ENCODE measurements around the gene ADCY1. TPM values are rescaled to one million over a fixed set of nuclear protein-coding genes. Genes with fewer than 3 reads are reported as not detected.

Gene ADCY1
- total RNA-seq, 2 experiments from 2014 or later, result 0.21 to 0.29 TPM

DNA sequence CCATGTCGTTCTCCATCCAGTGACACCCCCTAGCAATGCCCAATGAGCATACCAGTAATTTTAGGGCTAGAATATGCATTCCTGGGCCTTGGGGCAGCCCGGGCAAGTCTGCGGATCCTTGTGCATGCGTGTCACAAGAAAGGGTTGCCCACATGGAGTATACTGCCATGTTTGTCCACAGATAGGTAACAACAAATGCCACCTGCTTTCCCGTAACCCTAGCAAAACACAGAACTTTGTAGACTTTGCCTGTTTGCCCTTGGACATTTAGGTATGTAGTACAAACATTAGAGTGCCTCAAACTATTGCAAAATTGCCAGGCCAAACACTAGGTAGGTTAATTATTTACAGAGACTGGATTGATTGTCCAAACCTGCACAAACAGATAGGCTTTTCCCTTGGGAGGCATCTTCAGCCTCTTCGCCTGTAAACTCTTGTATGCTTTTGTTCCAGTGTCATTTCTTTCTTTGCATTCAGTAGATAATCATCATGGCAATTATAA is 117.0 kb downstream of the ADCY1 start:
- CTCF ChIA-PET, result no interaction called here
- Mint-ChIP-seq H3K36me3 (ENCODE audit: low read depth) (no peaks in the 10 kb centered on the region), H3K27me3 (ENCODE audit: low read depth) (no peaks in the 10 kb centered on the region), H3K27ac (no peak overlapping the region), H3K9me3 (ENCODE audit: insufficient read depth) (no peaks in the 10 kb centered on the region), H3K4me3 (no peak overlapping the region), H3K4me1 (ENCODE audit: low read depth) (peaks cover 7% of the 10 kb centered on the region)
- DNase-seq (no peak), ATAC-seq (no peak)
- POLR2A ChIA-PET, result no interaction called here

DNA sequence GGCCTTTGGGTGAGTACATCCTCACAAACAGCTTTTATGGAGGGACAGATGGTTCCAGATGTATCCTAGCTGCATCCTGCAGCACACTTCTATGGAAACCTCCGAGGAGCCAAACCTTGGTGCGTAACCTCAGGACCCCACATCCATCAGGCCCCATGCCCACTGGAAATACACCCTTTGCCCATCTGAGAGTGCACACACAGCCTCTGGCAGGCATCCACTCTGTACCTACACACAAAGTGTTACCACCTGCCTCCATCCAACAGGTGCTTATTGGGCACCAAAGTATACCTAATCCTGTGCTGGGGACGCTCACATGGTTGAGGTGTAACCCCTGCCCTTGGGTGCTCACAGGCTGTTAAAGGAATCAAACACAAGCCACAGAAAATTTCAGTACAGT is 117.9 kb downstream of the ADCY1 start:
- no peak overlapping the region for H3K4me3 Mint-ChIP-seq
- no peaks in the 10 kb centered on the region for H3K9me3 Mint-ChIP-seq (ENCODE audit: insufficient read depth)
- no peak overlapping the region for H3K27ac Mint-ChIP-seq
- no peaks in the 10 kb centered on the region for H3K36me3 Mint-ChIP-seq (ENCODE audit: low read depth)
- H3K4me1 Mint-ChIP-seq (ENCODE audit: low read depth), result peaks cover 7% of the 10 kb centered on the region
- ATAC-seq (no peak), DNase-seq (no peak)
- POLR2A ChIA-PET, result no interaction called here
- H3K27me3 Mint-ChIP-seq (ENCODE audit: low read depth), result no peaks in the 10 kb centered on the region
- CTCF ChIA-PET, result no interaction called here

DNA sequence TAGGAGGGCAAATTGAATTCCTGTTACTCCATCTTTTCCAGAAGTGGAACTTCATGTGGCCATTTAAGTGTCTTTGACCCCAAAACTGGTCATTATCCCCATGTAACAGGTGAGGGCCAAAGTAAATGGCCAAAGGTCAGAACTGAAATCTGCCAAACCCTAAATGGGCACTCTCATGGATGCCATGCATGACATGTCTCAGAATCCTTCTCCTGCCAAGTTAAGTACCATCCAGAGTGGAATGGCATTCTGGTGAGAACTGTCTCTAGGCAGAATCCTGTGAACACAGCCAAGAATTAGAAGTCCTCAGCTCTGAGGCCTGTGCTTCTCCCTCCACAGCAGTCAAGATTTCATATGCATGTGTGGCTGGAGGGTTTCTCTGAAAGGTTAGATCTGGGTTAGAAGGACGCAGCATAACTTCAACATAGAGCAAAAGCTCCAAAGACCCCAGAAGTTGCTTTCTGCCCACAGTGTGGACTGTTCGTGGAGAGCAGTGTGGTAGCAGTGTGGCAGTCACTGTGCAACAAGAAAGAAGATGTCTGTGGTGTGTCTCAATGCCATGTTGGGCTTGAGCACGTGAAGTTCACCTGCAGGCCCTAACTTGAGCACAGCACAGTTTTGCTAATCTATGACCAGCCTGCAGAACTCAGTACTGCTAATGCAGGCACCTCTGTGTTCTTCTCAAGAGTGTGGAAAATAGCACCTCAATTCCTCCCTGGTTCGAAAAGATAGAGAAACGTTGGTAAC is 121.3 kb downstream of the ADCY1 start:
- Mint-ChIP-seq H3K36me3 (ENCODE audit: low read depth) (no peaks in the 10 kb centered on the region), H3K4me3 (no peak overlapping the region), H3K9me3 (ENCODE audit: insufficient read depth) (no peaks in the 10 kb centered on the region), H3K4me1 (ENCODE audit: low read depth) (no peaks in the 10 kb centered on the region), H3K27me3 (ENCODE audit: low read depth) (peaks cover 2% of the 10 kb centered on the region), H3K27ac (no peak overlapping the region)
- ATAC-seq (no peak), DNase-seq (peak; percentile 10)
- ChIA-PET CTCF (no interaction called here), POLR2A (no interaction called here)

DNA sequence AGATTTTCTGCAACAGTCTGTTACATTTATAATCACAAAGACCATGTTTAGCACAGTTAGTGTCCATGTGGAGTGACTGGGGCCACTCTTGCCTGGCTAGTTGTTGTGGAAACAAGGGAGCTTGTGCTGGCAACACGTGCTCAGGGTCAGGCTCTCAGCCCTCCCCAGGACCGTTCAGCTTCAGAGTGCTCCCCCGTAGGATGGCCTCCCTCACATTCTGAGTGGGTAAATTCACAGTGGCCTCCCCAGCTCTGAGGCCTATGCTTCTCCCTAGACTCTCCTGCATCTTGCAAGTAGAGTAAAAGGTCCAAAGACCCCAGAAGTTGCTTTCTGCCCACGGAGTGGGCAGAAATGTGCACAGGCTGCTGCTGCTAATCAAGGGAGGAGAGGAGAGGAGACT is 122.3 kb downstream of the ADCY1 start:
- Mint-ChIP-seq H3K27ac (no peak overlapping the region), H3K4me3 (no peak overlapping the region)
- POLR2A ChIA-PET, result no interaction called here

DNA sequence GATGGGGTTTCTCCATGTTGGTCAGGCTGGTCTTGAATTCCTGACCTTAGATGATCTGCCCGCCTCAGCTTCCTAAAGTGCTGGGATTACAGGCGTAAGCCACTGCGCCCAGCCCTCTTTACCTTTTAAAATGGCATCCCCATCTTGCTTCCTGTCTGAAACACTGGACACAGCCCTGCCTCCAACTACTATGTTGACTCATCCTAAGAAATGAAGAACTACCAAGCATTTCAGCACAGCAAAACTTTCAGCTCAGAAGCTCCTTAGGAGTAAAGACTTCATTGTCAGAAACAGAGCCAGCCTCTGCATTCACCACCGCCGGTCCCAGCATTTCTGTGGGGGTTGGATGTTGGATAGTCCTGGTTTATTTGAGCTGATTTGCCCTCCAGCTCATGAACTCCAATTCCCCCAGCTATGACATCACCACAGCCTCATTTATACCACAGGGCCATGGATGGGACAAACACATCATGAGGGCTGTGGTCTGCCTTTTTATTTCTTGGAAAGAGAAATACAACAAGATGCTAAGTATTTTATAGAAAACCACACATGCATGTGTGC is 123.5 kb downstream of the ADCY1 start:
- H3K4me1 Mint-ChIP-seq (ENCODE audit: low read depth), result no peaks in the 10 kb centered on the region

More for the DNA sequence above, 122.3 kb downstream of the ADCY1 start:
- Mint-ChIP-seq H3K36me3 (ENCODE audit: low read depth) (no peaks in the 10 kb centered on the region), H3K9me3 (ENCODE audit: insufficient read depth) (no peaks in the 10 kb centered on the region), H3K27me3 (ENCODE audit: low read depth) (peaks cover 2% of the 10 kb centered on the region), H3K4me1 (ENCODE audit: low read depth) (no peaks in the 10 kb centered on the region)
- no peak for ATAC-seq
- peak; percentile 1 for DNase-seq
- CTCF ChIA-PET, result no interaction called here

DNA sequence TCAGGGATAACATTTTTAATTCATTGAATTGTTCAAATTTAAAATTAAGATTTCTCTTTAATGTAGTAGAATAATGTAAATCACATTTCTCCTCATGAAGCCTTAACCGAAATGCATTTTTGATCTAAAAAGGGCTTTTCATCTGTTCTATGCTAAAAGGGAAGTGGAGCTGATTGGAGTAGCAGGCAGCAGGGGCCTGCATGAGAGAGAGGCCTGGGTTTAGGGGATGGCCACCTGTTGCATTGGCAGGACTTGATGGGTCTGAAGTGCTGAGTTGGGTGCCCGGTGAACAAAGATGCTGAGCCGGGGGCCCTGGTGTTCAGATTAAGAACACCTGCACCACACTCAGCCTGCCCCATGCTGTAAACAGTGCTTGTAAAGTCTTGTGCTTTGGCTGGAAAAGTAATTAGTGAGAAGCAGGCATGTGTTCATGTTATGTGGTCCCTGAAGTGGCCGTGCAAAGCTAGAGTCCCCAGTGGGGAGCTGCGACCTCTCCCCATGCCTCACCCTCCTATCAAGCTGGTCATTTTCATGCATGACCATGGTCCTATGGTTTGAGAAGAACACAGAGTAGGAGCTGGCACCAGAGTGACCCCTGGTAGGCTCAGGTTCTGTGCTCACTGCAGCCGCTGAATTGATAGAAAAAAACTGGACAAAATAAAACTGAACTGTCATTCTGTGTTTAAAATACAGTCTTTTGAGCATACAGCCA is 124.3 kb downstream of the ADCY1 start:
- CTCF ChIA-PET, result no interaction called here
- POLR2A ChIA-PET, result no interaction called here
- Mint-ChIP-seq H3K4me1 (ENCODE audit: low read depth) (no peaks in the 10 kb centered on the region), H3K27me3 (ENCODE audit: low read depth) (peaks cover 2% of the 10 kb centered on the region), H3K36me3 (ENCODE audit: low read depth) (no peaks in the 10 kb centered on the region), H3K4me3 (no peak overlapping the region), H3K9me3 (ENCODE audit: insufficient read depth) (no peaks in the 10 kb centered on the region), H3K27ac (no peak overlapping the region)
- ATAC-seq (no peak), DNase-seq (no peak)

More for the DNA sequence above, 123.5 kb downstream of the ADCY1 start:
- H3K27me3 Mint-ChIP-seq (ENCODE audit: low read depth), result peaks cover 2% of the 10 kb centered on the region
- DNase-seq (peak; percentile 16), ATAC-seq (no peak)
- POLR2A ChIA-PET, result no interaction called here
- H3K36me3 Mint-ChIP-seq (ENCODE audit: low read depth), result no peaks in the 10 kb centered on the region
- H3K4me3 Mint-ChIP-seq, result no peak overlapping the region
- no peaks in the 10 kb centered on the region for H3K9me3 Mint-ChIP-seq (ENCODE audit: insufficient read depth)
- CTCF ChIA-PET, result no interaction called here
- no peak overlapping the region for H3K27ac Mint-ChIP-seq

DNA sequence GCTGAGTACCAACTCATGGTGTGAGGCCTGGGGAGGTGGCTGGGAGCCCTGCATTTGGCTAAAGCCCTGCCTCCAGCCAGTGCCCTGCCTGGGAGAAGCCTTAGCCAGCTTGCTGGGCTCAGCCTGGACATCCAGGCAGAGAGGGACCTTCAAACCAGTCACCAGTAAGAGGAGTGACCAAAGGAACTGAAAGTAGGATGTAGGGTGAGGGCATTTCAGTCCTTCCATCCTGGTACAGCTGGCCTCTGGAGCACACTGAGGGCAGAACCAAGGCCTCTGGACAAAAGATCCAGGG is 124.8 kb downstream of the ADCY1 start:
- no peak for DNase-seq
- Mint-ChIP-seq H3K4me1 (ENCODE audit: low read depth) (no peaks in the 10 kb centered on the region), H3K27me3 (ENCODE audit: low read depth) (peaks cover 2% of the 10 kb centered on the region), H3K4me3 (no peak overlapping the region), H3K9me3 (ENCODE audit: insufficient read depth) (no peaks in the 10 kb centered on the region), H3K27ac (no peak overlapping the region), H3K36me3 (ENCODE audit: low read depth) (no peaks in the 10 kb centered on the region)
- ChIA-PET POLR2A (no interaction called here), CTCF (no interaction called here)
- no peak for ATAC-seq

DNA sequence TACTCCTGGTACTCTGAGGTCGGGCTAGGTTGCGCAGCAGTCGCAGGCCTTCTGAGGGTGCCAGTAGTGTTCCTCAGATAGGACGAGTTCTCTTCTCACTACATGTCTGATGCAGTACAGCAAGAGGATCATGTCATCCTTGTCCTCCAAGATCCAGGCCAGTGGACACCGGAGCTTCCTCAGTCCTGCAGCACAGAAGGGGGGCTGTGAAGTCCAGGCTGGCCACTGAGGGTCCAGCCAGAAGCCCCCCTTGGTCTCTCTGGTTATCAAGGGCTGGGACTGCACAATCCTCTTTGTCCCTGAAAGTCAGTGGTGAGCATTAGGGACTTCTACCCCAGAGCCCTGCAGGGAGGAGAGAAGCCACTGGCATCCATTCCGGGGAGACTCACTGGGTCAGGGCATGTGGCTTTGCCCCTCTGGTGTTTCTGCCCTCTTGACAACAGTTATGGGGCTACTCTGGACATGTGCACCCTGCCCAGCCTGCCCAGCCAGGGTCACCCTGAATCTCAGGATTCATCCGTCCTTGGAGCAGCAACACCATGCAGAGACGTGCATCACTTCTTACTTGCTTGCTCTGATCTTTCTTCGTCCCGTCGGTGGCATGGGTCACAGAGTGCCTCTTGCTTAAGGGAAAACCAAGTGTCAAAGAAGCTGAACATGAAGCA is 125.7 kb downstream of the ADCY1 start:
- no peak overlapping the region for H3K4me3 Mint-ChIP-seq
- H3K27me3 Mint-ChIP-seq (ENCODE audit: low read depth), result peaks cover 2% of the 10 kb centered on the region
- ChIA-PET POLR2A (no interaction called here), CTCF (no interaction called here)
- no peak overlapping the region for H3K27ac Mint-ChIP-seq
- DNase-seq (no peak), ATAC-seq (no peak)
- H3K9me3 Mint-ChIP-seq (ENCODE audit: insufficient read depth), result no peaks in the 10 kb centered on the region
- H3K36me3 Mint-ChIP-seq (ENCODE audit: low read depth), result no peaks in the 10 kb centered on the region
- no peaks in the 10 kb centered on the region for H3K4me1 Mint-ChIP-seq (ENCODE audit: low read depth)

DNA sequence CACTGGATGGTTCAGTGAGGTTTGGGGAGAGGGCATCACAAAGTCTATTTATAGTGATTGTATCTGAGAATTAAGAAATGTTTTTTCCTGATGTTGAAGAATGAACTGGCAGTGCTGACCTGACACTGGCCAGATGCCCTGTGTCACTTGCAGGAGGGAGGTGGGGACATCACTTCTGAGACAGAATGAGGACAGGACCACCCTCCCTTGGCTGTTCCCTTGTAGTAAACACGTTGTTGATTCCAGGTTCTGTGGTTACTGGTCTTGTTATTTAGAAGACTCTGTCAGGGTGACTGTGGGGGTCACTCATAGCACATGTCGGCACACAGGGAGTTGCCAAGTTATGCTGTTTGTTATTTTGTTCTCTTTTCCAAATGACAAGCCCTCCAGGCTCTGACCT is 126.4 kb downstream of the ADCY1 start:
- ATAC-seq (no peak), DNase-seq (no peak)
- H3K4me1 Mint-ChIP-seq (ENCODE audit: low read depth), result no peaks in the 10 kb centered on the region
- POLR2A ChIA-PET, result no interaction called here
- CTCF ChIA-PET, result no interaction called here
- no peak overlapping the region for H3K4me3 Mint-ChIP-seq
- H3K9me3 Mint-ChIP-seq (ENCODE audit: insufficient read depth), result no peaks in the 10 kb centered on the region
- H3K27me3 Mint-ChIP-seq (ENCODE audit: low read depth), result peaks cover 3% of the 10 kb centered on the region
- no peak overlapping the region for H3K27ac Mint-ChIP-seq
- no peaks in the 10 kb centered on the region for H3K36me3 Mint-ChIP-seq (ENCODE audit: low read depth)

DNA sequence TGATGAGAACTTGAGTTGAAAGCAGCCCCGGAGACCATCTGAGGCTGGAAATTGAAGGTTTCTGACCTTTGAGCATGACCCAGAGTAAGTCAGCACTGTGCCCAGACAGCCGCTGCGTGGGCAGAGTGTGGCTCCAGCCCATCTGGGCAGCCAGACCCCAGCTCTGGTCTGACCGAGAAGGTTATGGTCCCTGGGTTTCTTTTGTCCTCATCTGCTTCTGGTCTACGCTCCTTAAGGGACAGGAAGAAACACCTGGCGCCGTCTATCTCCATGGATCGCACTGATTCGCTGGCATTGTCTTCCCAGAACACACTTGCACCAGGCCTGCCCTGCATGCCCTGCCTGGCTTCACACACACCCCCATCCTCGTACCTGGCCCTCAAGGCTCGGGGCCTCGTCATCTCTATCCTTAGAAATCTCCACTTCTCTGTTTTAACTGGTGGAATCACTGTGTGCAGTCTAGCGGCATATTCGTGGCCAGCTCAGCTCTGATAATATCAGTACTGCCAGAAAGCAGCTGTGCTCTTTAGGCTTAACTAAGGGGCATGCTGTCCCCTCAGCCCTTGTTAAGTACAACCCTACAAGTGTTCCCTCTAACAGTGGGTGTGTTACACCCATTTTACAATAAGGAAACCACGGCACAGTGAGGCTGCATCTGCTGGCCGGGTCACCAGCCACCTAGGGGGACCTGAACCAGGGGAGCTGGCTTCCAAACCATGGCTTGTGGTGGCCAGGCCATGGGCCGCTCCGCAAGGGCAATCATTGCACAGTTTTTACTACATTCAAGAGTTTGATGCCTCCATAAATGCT is 127.7 kb downstream of the ADCY1 start:
- no peak for DNase-seq
- no peaks in the 10 kb centered on the region for H3K9me3 Mint-ChIP-seq (ENCODE audit: insufficient read depth)
- H3K4me1 Mint-ChIP-seq (ENCODE audit: low read depth), result no peaks in the 10 kb centered on the region
- POLR2A ChIA-PET, result no interaction called here
- H3K4me3 Mint-ChIP-seq, result no peak overlapping the region
- CTCF ChIA-PET, result no interaction called here
- peaks cover 11% of the 10 kb centered on the region for H3K27me3 Mint-ChIP-seq (ENCODE audit: low read depth)
- no peaks in the 10 kb centered on the region for H3K36me3 Mint-ChIP-seq (ENCODE audit: low read depth)
- H3K27ac Mint-ChIP-seq, result no peak overlapping the region
- ATAC-seq, result no peak

DNA sequence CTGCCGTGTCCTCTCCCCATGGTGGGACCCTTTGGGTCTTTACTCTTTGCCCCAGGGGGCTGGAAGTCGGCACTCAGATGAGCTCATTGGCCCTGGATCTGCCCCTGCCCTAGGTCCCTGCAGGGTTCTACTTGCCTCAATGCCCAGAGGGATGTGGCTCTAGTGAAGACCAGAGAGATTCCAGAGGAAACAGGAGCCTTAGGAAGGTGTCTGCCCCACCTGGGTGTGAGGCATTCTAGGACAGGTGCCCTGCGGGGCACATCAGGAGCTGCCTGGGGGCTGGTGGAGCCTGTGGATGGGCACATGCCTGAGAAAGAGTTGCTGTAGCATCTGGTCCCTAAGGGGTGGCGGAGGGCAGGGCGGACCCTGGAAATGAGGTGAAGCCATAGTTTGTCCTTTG is 128.6 kb downstream of the ADCY1 start:
- H3K4me3 Mint-ChIP-seq, result no peak overlapping the region
- CTCF ChIA-PET, result no interaction called here
- H3K36me3 Mint-ChIP-seq (ENCODE audit: low read depth), result no peaks in the 10 kb centered on the region
- no peak overlapping the region for H3K27ac Mint-ChIP-seq
- POLR2A ChIA-PET, result no interaction called here
- peaks cover 14% of the 10 kb centered on the region for H3K27me3 Mint-ChIP-seq (ENCODE audit: low read depth)
- no peaks in the 10 kb centered on the region for H3K9me3 Mint-ChIP-seq (ENCODE audit: insufficient read depth)
- DNase-seq (no peak), ATAC-seq (no peak)
- H3K4me1 Mint-ChIP-seq (ENCODE audit: low read depth), result no peaks in the 10 kb centered on the region

DNA sequence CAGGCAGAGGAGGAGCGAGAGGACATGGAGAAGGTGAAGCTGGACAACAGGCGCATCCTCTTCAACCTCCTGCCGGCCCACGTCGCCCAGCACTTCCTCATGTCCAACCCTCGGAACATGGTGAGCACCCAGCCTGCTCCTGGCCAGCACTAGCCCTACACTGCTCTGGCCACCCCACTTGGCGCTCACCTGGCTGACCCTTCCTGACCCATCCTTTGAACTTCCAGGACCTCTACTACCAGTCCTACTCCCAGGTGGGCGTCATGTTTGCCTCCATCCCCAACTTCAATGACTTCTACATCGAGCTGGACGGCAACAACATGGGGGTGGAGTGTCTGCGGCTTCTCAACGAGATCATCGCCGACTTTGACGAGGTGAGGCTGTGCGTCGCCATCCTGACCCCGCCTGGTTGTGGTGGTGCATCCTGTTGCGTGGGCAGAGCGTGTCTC is 129.2 kb downstream of the ADCY1 start:
- Mint-ChIP-seq H3K9me3 (ENCODE audit: insufficient read depth) (no peaks in the 10 kb centered on the region), H3K27me3 (ENCODE audit: low read depth) (peaks cover 14% of the 10 kb centered on the region), H3K36me3 (ENCODE audit: low read depth) (no peaks in the 10 kb centered on the region), H3K4me1 (ENCODE audit: low read depth) (no peaks in the 10 kb centered on the region), H3K27ac (no peak overlapping the region), H3K4me3 (no peak overlapping the region)
- DNase-seq (no peak), ATAC-seq (no peak)
- ChIA-PET POLR2A (no interaction called here), CTCF (no interaction called here)
